Bronchial epithelial cell (primary cell): ENCODE measurements around the gene SINHCAF. TPM values are rescaled to one million over a fixed set of nuclear protein-coding genes. Genes with fewer than 3 reads are reported as not detected.

Experiments
- DNase-seq: peaks from one replicate; pipeline ENCODE4 v3.0.0-alpha.2; 2010; ENCODE audit warnings: low read depth
- FAIRE-seq: peaks from 2 replicates; lab custom pipeline; 2011; peaks lifted over from hg19 to GRCh38; lab: Jason Lieb, UNC
- H3K27me3 ChIP-seq: 2 replicates; pipeline ENCODE4 v1.5.1; 2011; ENCODE audit warnings: low read length; ENCODE audit not compliant: control insufficient read depth, insufficient read depth
- H3K36me3 ChIP-seq: 2 replicates; pipeline ENCODE4 v1.5.1; 2011; ENCODE audit warnings: low read length; ENCODE audit not compliant: control insufficient read depth, insufficient read depth
- H3K4me3 ChIP-seq: 2 replicates; pipeline ENCODE4 v1.5.1; 2011; ENCODE audit warnings: mild to moderate bottlenecking, low read depth, low read length, control low read depth
- CTCF ChIP-seq: IDR thresholded peaks from 2 replicates; pipeline ENCODE4 v1.5.1; 2011; ENCODE audit warnings: mild to moderate bottlenecking, moderate library complexity, low read length, control low read depth, inconsistent platforms; ENCODE audit not compliant: insufficient read depth, severe bottlenecking
- total RNA-seq: library from RNA; depleted of rRNA; stranded (reverse); fragments of >200 nt; gene quantifications from 2 replicates; pipeline ENCODE4 v1.2.1, GENCODE V29; 2014

Gene SINHCAF
- total RNA-seq, 1 donor from 2014 or later = 182 TPM

DNA sequence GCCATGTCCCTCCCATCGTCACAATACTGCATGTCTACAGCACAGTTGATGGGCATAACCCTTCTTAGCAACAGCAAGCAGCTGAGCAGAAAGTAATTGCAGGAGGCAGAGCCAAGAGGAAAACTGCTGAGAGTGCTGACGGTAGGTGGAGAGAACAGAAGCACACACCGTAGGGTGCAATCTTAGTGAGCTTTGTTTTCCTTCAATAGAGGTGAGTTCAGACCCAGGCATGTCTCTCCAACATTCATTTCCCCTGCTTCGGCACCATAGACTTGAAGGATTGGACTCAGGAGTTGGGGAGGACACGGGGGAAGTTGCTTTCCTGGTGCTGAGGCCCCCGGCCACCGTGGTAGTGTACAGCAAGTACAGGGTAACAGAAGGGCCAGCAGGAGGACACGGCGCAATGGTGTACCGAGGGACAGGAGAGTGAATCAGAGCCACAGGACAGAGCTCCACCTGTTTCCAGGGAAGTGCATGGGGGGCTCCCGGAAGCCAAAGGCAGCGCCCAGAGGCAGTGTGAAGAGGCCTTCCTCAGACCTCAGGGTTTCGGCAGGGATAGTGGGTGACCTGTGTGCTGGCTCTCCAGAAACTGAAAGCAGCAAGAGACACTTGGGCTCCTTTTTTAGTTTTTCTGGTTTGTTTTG lies 36.3 kb upstream of the SINHCAF start:
- DNase-seq = peak; percentile 15
- Histone ChIP-seq H3K27me3 (no peaks in the 10 kb centered on the region), H3K4me3 (no peak overlapping the region), H3K36me3 (no peaks in the 10 kb centered on the region)
- FAIRE-seq = no peak
- TF ChIP-seq CTCF = no peak

GRCh38 chr12:31361730-31362114 lies 35.8 kb upstream of the SINHCAF start:
- FAIRE-seq (no peak), DNase-seq (no peak)
- H3K36me3 ChIP-seq = no peaks in the 10 kb centered on the region
- no peak overlapping the region for H3K4me3 ChIP-seq
- no peaks in the 10 kb centered on the region for H3K27me3 ChIP-seq
- TF ChIP-seq CTCF = no peak

- no peak for TF ChIP-seq CTCF
- no peaks in the 10 kb centered on the region for H3K27me3 ChIP-seq
- FAIRE-seq = no peak
- no peak for DNase-seq
- H3K36me3 ChIP-seq = no peaks in the 10 kb centered on the region
- H3K4me3 ChIP-seq = no peak overlapping the region
Measured at GRCh38 chr12:31355747-31356107, 29.8 kb upstream of the SINHCAF start.

- Histone ChIP-seq H3K4me3 (no peak overlapping the region), H3K27me3 (no peaks in the 10 kb centered on the region), H3K36me3 (no peaks in the 10 kb centered on the region)
- DNase-seq (no peak), FAIRE-seq (no peak)
- TF ChIP-seq CTCF = no peak
Measured at GRCh38 chr12:31353750-31354708, 28.1 kb upstream of the SINHCAF start.

DNA sequence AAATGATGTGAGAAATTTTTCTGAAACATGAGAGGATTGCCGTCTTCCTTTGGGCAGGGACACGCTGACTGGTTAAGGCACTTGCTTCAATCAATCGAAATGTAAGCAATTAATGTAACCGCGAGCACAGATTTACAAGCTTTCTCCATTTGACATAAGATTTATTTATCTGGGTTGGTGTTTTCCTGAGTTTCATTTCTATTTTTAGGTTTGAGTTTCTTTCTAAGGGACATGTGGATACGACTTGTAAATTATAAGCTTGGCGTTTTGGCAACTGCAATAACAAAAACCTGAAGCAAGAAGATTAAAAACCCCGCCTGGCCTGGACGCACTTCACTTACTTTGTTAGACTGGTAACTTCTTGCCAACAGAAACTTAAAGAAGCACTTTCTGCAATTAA lies 20.3 kb upstream of the SINHCAF start:
- no peaks in the 10 kb centered on the region for H3K36me3 ChIP-seq
- DNase-seq (no peak), FAIRE-seq (no peak)
- no peaks in the 10 kb centered on the region for H3K27me3 ChIP-seq
- TF ChIP-seq CTCF = no peak
- H3K4me3 ChIP-seq = no peak overlapping the region
